RWPE2 (cell line): Measurements from ENCODE around the gene NTF4.

ENCODE experiments used
- ATAC-seq: fragments of 200-7000 bp; cut with Tn5 transposase; 3 replicates; pipeline ENCODE4 v1.9.1; 2021; ENCODE audit warnings: low read depth
- DNase-seq: peaks from one replicate; pipeline ENCODE4 v3.0.0-alpha.2; 2020; ENCODE audit warnings: low spot score
- H3K27ac ChIP-seq: fragments of 450-650 bp; 2 replicates; pipeline ENCODE4 v1.5.1; 2017; ENCODE audit warnings: mild to moderate bottlenecking; ENCODE audit not compliant: poor library complexity, severe bottlenecking
- H3K27me3 ChIP-seq: fragments of 250-450 bp; sonication (Bioruptor Pico); 2 replicates; pipeline ENCODE4 v1.5.1; 2021; ENCODE audit warnings: mild to moderate bottlenecking, moderate library complexity; ENCODE audit not compliant: insufficient read depth, poor library complexity, severe bottlenecking
- H3K36me3 ChIP-seq: fragments of 250-450 bp; sonication (Bioruptor Pico); 2 replicates; pipeline ENCODE4 v1.5.1; 2020; ENCODE audit warnings: low read depth, mild to moderate bottlenecking, moderate library complexity
- H3K4me1 ChIP-seq: fragments of 250-450 bp; sonication (Bioruptor Pico); 2 replicates; pipeline ENCODE4 v1.5.1; 2021; ENCODE audit warnings: mild to moderate bottlenecking, moderate library complexity; ENCODE audit not compliant: insufficient read depth, poor library complexity, severe bottlenecking
- H3K4me3 ChIP-seq: fragments of 250-450 bp; sonication (Bioruptor Pico); 2 replicates; pipeline ENCODE4 v1.5.1; 2021; ENCODE audit warnings: mild to moderate bottlenecking, moderate library complexity; ENCODE audit not compliant: severe bottlenecking
- H3K9me3 ChIP-seq: fragments of 250-450 bp; sonication (Bioruptor Pico); 2 replicates; pipeline ENCODE4 v1.5.1; 2021; ENCODE audit warnings: mild to moderate bottlenecking, moderate library complexity; ENCODE audit not compliant: severe bottlenecking
- TF ChIP-seq, protein P1 (sequence below): fragments of 450-650 bp; IDR thresholded peaks from one replicate; pipeline ENCODE4 v1.5.1; 2017; ENCODE audit warnings: mild to moderate bottlenecking, moderate library complexity; ENCODE audit not compliant: poor library complexity, severe bottlenecking

The NTF4 gene

DNA sequence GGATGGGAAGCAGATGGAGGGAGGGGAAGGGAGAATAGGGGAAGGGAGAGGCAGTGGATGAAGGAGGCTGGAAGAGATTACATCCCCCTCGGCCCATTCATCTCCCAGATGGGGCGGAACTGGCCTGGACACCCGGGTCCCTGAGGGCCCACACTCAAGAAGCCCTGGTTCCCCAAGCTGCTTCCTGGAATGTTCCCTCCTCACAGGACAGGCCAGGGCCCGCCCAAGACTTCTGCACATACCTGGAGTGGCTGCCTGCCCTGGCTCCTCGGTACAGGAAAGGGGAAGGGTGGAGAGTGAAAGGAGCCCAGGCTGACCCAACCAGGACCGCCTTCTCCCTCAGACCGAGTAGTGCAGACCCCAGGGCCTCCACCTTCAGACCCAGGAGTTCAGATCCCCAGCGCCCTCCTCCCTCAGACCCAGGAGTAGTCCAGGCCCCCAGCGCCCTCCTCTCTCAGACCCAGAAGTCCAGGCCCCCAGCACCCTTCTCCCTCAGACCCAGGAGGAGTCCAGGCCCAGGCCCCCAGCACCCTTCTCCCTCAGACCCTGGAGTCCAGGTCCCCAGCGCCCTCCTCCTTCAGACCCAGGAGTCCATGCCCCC lies 489 bp downstream of the NTF4 start:
- peak overlapping the region; percentile 92 for H3K27ac ChIP-seq
- H3K36me3 ChIP-seq = no peaks in the 10 kb centered on the region
- DNase-seq = peak; percentile 90
- peak; percentile 91 for ATAC-seq
- peak overlapping the region; percentile 40 for H3K4me3 ChIP-seq
- H3K27me3 ChIP-seq = no peaks in the 10 kb centered on the region
- TF ChIP-seq, protein P1, sequence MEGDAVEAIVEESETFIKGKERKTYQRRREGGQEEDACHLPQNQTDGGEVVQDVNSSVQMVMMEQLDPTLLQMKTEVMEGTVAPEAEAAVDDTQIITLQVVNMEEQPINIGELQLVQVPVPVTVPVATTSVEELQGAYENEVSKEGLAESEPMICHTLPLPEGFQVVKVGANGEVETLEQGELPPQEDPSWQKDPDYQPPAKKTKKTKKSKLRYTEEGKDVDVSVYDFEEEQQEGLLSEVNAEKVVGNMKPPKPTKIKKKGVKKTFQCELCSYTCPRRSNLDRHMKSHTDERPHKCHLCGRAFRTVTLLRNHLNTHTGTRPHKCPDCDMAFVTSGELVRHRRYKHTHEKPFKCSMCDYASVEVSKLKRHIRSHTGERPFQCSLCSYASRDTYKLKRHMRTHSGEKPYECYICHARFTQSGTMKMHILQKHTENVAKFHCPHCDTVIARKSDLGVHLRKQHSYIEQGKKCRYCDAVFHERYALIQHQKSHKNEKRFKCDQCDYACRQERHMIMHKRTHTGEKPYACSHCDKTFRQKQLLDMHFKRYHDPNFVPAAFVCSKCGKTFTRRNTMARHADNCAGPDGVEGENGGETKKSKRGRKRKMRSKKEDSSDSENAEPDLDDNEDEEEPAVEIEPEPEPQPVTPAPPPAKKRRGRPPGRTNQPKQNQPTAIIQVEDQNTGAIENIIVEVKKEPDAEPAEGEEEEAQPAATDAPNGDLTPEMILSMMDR = no peak
- H3K4me1 ChIP-seq = peaks cover 7% of the 10 kb centered on the region
- H3K9me3 ChIP-seq = no peaks in the 10 kb centered on the region

DNA sequence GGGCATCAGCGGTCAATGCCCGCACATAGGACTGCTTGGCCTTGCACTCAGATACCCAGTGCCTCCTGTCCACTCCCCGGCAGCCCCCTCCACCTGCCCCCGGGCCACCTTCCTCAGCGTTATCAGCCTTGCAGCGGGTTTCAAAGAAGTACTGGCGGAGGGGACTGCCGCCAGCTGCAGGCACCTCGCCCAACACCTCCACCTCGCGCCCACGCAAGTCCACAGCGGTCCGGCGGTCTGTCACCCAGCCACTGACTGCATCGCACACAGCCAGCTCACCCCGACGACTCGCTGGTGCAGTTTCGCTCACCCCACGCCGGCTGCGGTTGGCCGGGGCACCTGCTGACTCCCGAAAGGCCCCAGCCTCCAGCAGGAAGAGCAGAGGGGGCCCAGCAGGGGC lies 3.2 kb downstream of the NTF4 start:
- no peaks in the 10 kb centered on the region for H3K27me3 ChIP-seq

DNA sequence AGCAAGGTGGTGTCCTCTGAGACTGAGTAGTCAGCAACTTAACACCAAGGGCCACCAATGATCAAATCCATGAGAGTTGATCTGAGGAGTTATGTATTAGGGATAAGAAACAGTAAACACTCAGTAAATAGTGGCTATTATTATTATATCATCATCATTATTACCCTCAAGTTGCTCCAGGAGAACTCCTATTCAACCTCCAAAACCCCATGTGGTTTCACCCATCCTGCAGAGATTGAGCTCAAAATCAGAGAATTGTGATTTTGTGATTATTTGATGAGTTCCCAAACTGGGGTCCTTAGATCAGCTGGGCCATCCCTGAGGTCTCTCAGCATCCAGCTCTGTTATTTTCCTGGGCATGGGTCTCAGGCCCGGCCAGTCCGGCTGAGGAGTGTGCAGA lies 3.6 kb downstream of the NTF4 start:
- Histone ChIP-seq H3K4me1 (peaks cover 7% of the 10 kb centered on the region), H3K36me3 (no peaks in the 10 kb centered on the region), H3K27ac (no peak overlapping the region), H3K27me3 (no peaks in the 10 kb centered on the region), H3K4me3 (no peak overlapping the region), H3K9me3 (no peaks in the 10 kb centered on the region)
- ATAC-seq = no peak
- DNase-seq = no peak
- TF ChIP-seq, protein P1 = no peak

More for the DNA sequence above, 3.2 kb downstream of the NTF4 start:
- ATAC-seq (no peak), DNase-seq (no peak)
- Histone ChIP-seq H3K4me3 (no peak overlapping the region), H3K4me1 (peaks cover 7% of the 10 kb centered on the region), H3K36me3 (no peaks in the 10 kb centered on the region), H3K9me3 (no peaks in the 10 kb centered on the region), H3K27ac (no peak overlapping the region)
- TF ChIP-seq, protein P1 = no peak

DNA sequence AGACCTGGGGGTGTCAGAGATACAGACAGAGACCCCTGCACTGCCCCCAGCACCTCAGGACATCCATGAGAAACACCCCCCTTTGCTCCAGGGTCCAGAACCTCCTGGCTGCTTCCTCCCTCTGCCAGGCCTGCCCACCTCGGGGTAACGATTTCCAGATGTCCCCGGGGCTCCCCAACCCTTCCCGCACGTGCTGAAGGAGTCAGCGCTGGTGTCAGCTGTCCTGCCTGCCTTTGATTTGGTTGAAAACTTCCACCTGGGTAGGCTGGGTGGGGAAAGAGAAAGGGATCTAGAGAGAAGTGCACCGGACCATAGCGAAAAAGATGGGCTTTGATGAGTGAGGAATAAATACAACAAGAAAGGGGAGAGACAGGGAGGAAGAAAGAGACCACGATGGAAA lies 5.6 kb downstream of the NTF4 start:
- no peaks in the 10 kb centered on the region for H3K27me3 ChIP-seq
- ATAC-seq = no peak
- no peak for DNase-seq
- no peaks in the 10 kb centered on the region for H3K9me3 ChIP-seq
- TF ChIP-seq, protein P1 = no peak
- H3K4me3 ChIP-seq = no peak overlapping the region
- H3K4me1 ChIP-seq = peaks cover 7% of the 10 kb centered on the region
- no peak overlapping the region for H3K27ac ChIP-seq
- no peaks in the 10 kb centered on the region for H3K36me3 ChIP-seq

DNA sequence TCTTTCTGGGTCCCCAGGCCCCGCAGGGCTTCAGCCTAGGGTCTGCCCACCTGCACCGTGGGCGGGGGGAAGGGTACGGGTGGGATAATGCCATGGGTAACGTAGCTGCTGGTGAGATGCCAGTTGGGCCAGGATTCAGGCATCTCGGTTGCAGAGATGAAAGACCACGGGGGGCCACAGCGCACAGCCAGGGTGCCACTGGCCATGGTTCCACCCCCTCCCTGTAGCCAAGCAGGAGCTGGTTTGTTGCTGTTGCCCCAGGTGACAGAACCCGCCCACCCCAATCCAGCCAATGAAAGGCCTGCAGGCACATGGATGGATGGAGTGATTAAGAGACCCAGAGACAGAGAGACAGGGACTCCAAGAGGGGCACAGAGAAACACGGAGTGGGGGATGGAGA lies 6.1 kb downstream of the NTF4 start:
- no peak overlapping the region for H3K27ac ChIP-seq
- ATAC-seq = no peak
- H3K4me1 ChIP-seq = peaks cover 3% of the 10 kb centered on the region
- no peaks in the 10 kb centered on the region for H3K36me3 ChIP-seq
- no peaks in the 10 kb centered on the region for H3K9me3 ChIP-seq
- no peaks in the 10 kb centered on the region for H3K27me3 ChIP-seq
- no peak for DNase-seq
- no peak overlapping the region for H3K4me3 ChIP-seq
- TF ChIP-seq, protein P1 = no peak
